K562 (cell line): ENCODE data around the gene CD300C. TPM values are rescaled to one million over a fixed set of nuclear protein-coding genes. Genes with fewer than 3 reads are reported as not detected.
A peak's percentile ranks its signal among the peaks of the same experiment; 100 is the strongest.

Experiments used
- ATAC-seq: fragments of 200-7000 bp; cut with Tn5 transposase; 3 replicates; pipeline ENCODE4 v1.9.1; 2020; ENCODE audit warnings: moderate library complexity
- BruUV-seq: library from RNA; stranded (reverse); fragments of 400-500 nt; replicated peaks from 2 replicates; lab custom pipeline; 2021; lab: Mats Ljungman, UMichigan
- CTCF ChIA-PET: fragments of 300-600 bp; formaldehyde crosslinking; extraction: SDS; loops from one replicate; lab custom pipeline; 2021; ENCODE audit warnings: low intra/inter-chr PET ratio; lab: Yijun Ruan, JAX
- POLR2A ChIA-PET: fragments of 300-600, 350-650 bp; sonication (Branson Sonifier 250); formaldehyde crosslinking; extraction: SDS; loops from one replicate; lab custom pipeline; 2021; ENCODE audit warnings: antibody characterized with exemption, inconsistent platforms; lab: Yijun Ruan, JAX
- DNase-seq, 4 experiments: peaks; one replicate each; pipeline versions ENCODE4 v3.0.0 to v3.0.0-alpha.2; 2011 to 2018; ENCODE audit warnings: low spot score in 3 of 4, mixed read lengths in 3 of 4; ENCODE audit errors: extremely low read depth in 1 of 4
- FAIRE-seq: peaks from 2 replicates; lab custom pipeline; 2011; peaks lifted over from hg19 to GRCh38; lab: Jason Lieb, UNC
- H2AFZ ChIP-seq: 2 replicates; pipeline ENCODE4 v1.6.0; 2011; ENCODE audit warnings: low read depth, low read length, control low read depth, inconsistent platforms
- H3K27ac ChIP-seq: fragments of 200-600 bp; 3 replicates; pipeline ENCODE4 v1.8.0; 2011; ENCODE audit warnings: low read depth, mild to moderate bottlenecking, control low read depth, inconsistent platforms, low read length, moderate library complexity, mixed read lengths; ENCODE audit errors: extremely low read depth
- H3K27me3 ChIP-seq, 2 experiments: fragments of 300-600 bp in 1 of 2; 2 replicates in 1 of 2; 3 replicates in 1 of 2; pipeline versions ENCODE4 v1.6.0 to v1.8.0; 2011; ENCODE audit warnings: inconsistent platforms in 2 of 2, low read length in 2 of 2, mild to moderate bottlenecking in 1 of 2, mixed read lengths in 1 of 2, moderate library complexity in 1 of 2; ENCODE audit not compliant: control insufficient read depth in 2 of 2, insufficient read depth in 2 of 2
- H3K36me3 ChIP-seq: fragments of 300-600 bp; 3 replicates; pipeline ENCODE4 v1.8.0; 2011; ENCODE audit warnings: mild to moderate bottlenecking, low read length, inconsistent platforms; ENCODE audit not compliant: control insufficient read depth, insufficient read depth
- H3K4me1 ChIP-seq, 2 experiments: fragments of 200-600 bp in 1 of 2; replicated peaks in 1 of 2; 2 replicates in 1 of 2; 3 replicates in 1 of 2; pipeline versions ENCODE4 v1.5.1 to v1.8.0; 2011; ENCODE audit warnings: inconsistent platforms in 2 of 2, low read length in 2 of 2, mild to moderate bottlenecking in 1 of 2, mixed read lengths in 1 of 2, moderate library complexity in 1 of 2; ENCODE audit not compliant: control insufficient read depth in 2 of 2, insufficient read depth in 2 of 2
- H3K4me2 ChIP-seq: 2 replicates; pipeline ENCODE4 v1.6.1; 2011; ENCODE audit warnings: low read length, control low read depth, inconsistent platforms, mixed read lengths; ENCODE audit not compliant: insufficient read depth
- H3K4me3 ChIP-seq: fragments of 200-600 bp; sonication (generic), shearing (Covaris generic); 2 replicates; pipeline ENCODE4 v1.5.1; 2016; ENCODE audit warnings: control low read depth, inconsistent platforms
- H3K79me2 ChIP-seq: fragments of 200-600 bp; 3 replicates; pipeline ENCODE4 v1.8.0; 2011; ENCODE audit warnings: low read length, inconsistent platforms; ENCODE audit not compliant: control insufficient read depth, insufficient read depth
- H3K9ac ChIP-seq, 2 experiments: 2 replicates each; pipeline versions ENCODE4 v1.6.0 to v1.6.1; 2011; ENCODE audit warnings: low read depth in 2 of 2, low read length in 2 of 2, control low read depth in 1 of 2, inconsistent platforms in 1 of 2, mild to moderate bottlenecking in 1 of 2, mixed read lengths in 1 of 2; ENCODE audit not compliant: insufficient read depth in 1 of 2
- H3K9me1 ChIP-seq: one replicate; pipeline ENCODE4 v1.6.0; 2011; ENCODE audit warnings: inconsistent platforms, mild to moderate bottlenecking, low read length, moderate library complexity; ENCODE audit not compliant: control insufficient read depth, insufficient read depth
- H3K9me3 ChIP-seq: replicated peaks from 2 replicates; pipeline ENCODE4 v1.5.1; 2011; ENCODE audit warnings: low read depth, low read length, inconsistent platforms; ENCODE audit not compliant: control insufficient read depth, insufficient read depth
- H4K20me1 ChIP-seq: replicated peaks from 2 replicates; pipeline ENCODE4 v1.6.1; 2011; ENCODE audit warnings: low read length, inconsistent platforms, mixed read lengths; ENCODE audit not compliant: control insufficient read depth, insufficient read depth
- BACH1 ChIP-seq: fragments of 200-800 bp; sonication (Bioruptor generic); IDR thresholded peaks from 2 replicates; pipeline ENCODE4 v1.6.1; 2016; ENCODE audit warnings: missing genetic modification characterization, missing compliant biosample characterization
- ETS2 ChIP-seq: IDR thresholded peaks from 2 replicates; pipeline ENCODE4 v1.6.1; 2016; ENCODE audit warnings: borderline replicate concordance, missing genetic modification characterization, mild to moderate bottlenecking, moderate library complexity, missing compliant biosample characterization; ENCODE audit not compliant: poor library complexity, severe bottlenecking
- HMG20B ChIP-seq: fragments of 250-450 bp; sonication (Bioruptor Pico); IDR thresholded peaks from 2 replicates; pipeline ENCODE4 v1.5.0; 2021; ENCODE audit warnings: mild to moderate bottlenecking
- HSF4 ChIP-seq: fragments of 250-450 bp; sonication (Bioruptor Pico); IDR thresholded peaks from 2 replicates; pipeline ENCODE4 v2.1.2; 2022; ENCODE audit warnings: mild to moderate bottlenecking, moderate library complexity, borderline replicate concordance
- MEF2D ChIP-seq: conservative IDR thresholded peaks from 2 replicates; pipeline ENCODE4 v1.6.1; 2016; ENCODE audit warnings: low read depth, missing genetic modification characterization, missing compliant biosample characterization
- MYC ChIP-seq, 2 experiments: fragments of 250-450 bp in 1 of 2; sonication (Bioruptor Pico) in 1 of 2; IDR thresholded peaks; 2 replicates each; pipeline versions ENCODE4 v1.5.1 to v1.6.1; 2012 to 2021; ENCODE audit warnings: low read depth in 2 of 2, borderline replicate concordance in 1 of 2, improper control_type of control experiment in 1 of 2, low read length in 1 of 2, mild to moderate bottlenecking in 1 of 2, moderate library complexity in 1 of 2
- TAF9B ChIP-seq: fragments of 450-650 bp; IDR thresholded peaks from 2 replicates; pipeline ENCODE4 v1.6.1; 2018; ENCODE audit warnings: mild to moderate bottlenecking; ENCODE audit not compliant: partially characterized antibody
- ZC3H8 ChIP-seq: fragments of 450-650 bp; IDR thresholded peaks from 2 replicates; pipeline ENCODE4 v1.6.1; 2017
- WGBS: fragments of 100-300 bp; shearing (Covaris generic); methylation state at CpG from one replicate; pipeline ENCODE4 v1.1.6; 2016; ENCODE audit warnings: low coverage, mixed read lengths; ENCODE audit not compliant: insufficient coverage; ENCODE audit errors: missing lambda C conversion rate; 5-methylcytosine and 5-hydroxymethylcytosine counted together
- in situ Hi-C: fragments of 300-500 bp; cut with MboI; formaldehyde crosslinking; loops from 4 replicates; pipeline ENCODE4 v1.15.0; 2018; ENCODE audit warnings: inconsistent platforms, mixed read lengths
- intact Hi-C: fragments of 100-400 bp; cut with micrococcal nuclease; formaldehyde crosslinking; loops from 2 replicates; pipeline ENCODE4 v1.14.2; 2022
- polyA plus RNA-seq, 8 experiments: library from polyadenylated mRNA; depleted of rRNA in 4 of 8; stranded (reverse) in 5 of 8; unstranded in 3 of 8; fragments of >200 nt; fragmentation: Nextera tagmentation in 2 of 8; fragmentation: Illumina TruSeq in 1 of 8; extraction: Ambion mirVana in 2 of 8; extraction: Trizol in 1 of 8; gene quantifications; 2 replicates each; pipeline versions ENCODE4 v1.2.1 to v1.2.3, GENCODE V29; 2011 to 2014; ENCODE audit warnings: inconsistent platforms in 1 of 8, missing spikeins in 1 of 8
- total RNA-seq, 7 experiments: library from RNA; depleted of rRNA in 6 of 7; stranded (reverse); fragments of >200 nt in 6 of 7; fragmentation: Illumina TruSeq in 2 of 7; extraction: Trizol in 2 of 7; gene quantifications; 2 replicates each; pipeline versions ENCODE4 v1.2.1 to v1.2.3, GENCODE V29; 2011 to 2021; ENCODE audit warnings: low replicate concordance in 1 of 7
- TF ChIP-seq, protein P1 (sequence below), 2 experiments: fragments of 450-650 bp; IDR thresholded peaks; 2 replicates each; pipeline ENCODE4 v1.6.1; 2018; ENCODE audit warnings: mild to moderate bottlenecking in 2 of 2, low read depth in 1 of 2; ENCODE audit not compliant: partially characterized antibody in 2 of 2
- TF ChIP-seq, protein P2 (sequence below): fragments of 450-650 bp; formaldehyde crosslinking; IDR thresholded peaks from 2 replicates; pipeline ENCODE4 v1.4.0; 2020; ENCODE audit warnings: mild to moderate bottlenecking, mixed read lengths
- TF ChIP-seq, protein P3 (sequence below): fragments of 450-650 bp; IDR thresholded peaks from 2 replicates; pipeline ENCODE4 v1.6.1; 2016
- TF ChIP-seq, protein P4 (sequence below): sonication (generic); formaldehyde crosslinking; IDR thresholded peaks from 2 replicates; pipeline ENCODE4 v1.8.0; 2022; ENCODE audit warnings: missing genetic modification reagents, mild to moderate bottlenecking, moderate library complexity, borderline replicate concordance

CD300C gene
- total and polyA plus RNA-seq, 9 of the 15 experiments (the other 6 are each of a cell fraction or from before 2014, with no cell fraction given), result 0.04 to 0.16 (median 0.07) TPM; not detected in 6

DNA sequence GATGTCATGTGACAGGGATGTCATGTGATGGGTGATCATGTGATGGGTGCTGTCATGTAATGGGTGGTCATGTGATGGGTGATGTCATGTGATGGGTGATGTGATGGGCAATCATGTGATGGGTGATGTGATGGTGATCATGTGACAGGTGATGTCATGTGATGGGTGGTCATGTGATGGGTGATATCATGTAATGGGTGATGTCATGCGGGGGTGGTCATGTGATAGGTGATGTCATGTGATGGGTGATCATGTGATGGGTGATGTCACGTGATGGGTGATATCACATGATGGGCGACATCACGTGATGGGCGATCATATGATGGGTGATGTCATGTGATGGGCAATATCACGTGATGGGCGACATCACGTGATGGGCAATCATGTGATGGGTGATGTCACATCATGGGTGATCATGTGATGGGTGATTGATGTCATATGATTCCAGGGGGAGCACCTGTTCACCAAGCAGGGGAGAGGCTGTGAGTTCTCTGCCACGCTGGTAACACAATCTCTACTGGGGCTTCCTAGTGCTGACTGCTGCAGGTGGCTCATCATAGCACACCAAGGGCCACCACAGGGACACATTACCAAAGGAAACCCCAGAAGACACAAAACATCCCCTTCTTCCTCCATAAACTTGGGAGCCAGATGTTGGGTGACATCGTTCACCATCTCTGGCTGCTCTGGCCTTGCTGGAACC lies 31.1 kb downstream of the CD300C start:
- POLR2A ChIA-PET, result no interaction called here
- no peaks in the 10 kb centered on the region for H3K79me2 ChIP-seq
- H3K36me3 ChIP-seq, result no peaks in the 10 kb centered on the region; the same call in 2 of the 3 replicates
- no peak overlapping the region for H3K4me2 ChIP-seq
- no peaks in the 10 kb centered on the region for H4K20me1 ChIP-seq
- CTCF ChIA-PET, result interaction anchor here (0.6 kb wide), 1 partner anchor 276 kb away, joined by 3 read pairs; no protein-coding TSS in a partner anchor
- DNase-seq, result peak; percentile 9 to 23 (median 18)
- WGBS, result 3% methylated on average over 10 of the region's 10 CpGs
- intact Hi-C loops, result no loop called here
- peaks cover 13% of the 10 kb centered on the region for H3K9me3 ChIP-seq
- BruUV-seq, result no TSS peak
- H3K27ac ChIP-seq, result peak overlapping the region; percentile 74; the same call in 2 of the 3 replicates
- peak overlapping the region; percentile 56; the same call in 1 of the 2 replicates for H2AFZ ChIP-seq
- no peaks in the 10 kb centered on the region for H3K27me3 ChIP-seq
- no peak for FAIRE-seq
- in situ Hi-C loops, result no loop called here
- H3K9ac ChIP-seq, result no peak overlapping the region
- H3K9me1 ChIP-seq, result no peaks in the 10 kb centered on the region
- H3K4me3 ChIP-seq, result no peak overlapping the region
- ATAC-seq, result no peak
- H3K4me1 ChIP-seq, result no peaks in the 10 kb centered on the region
- no peak for TF ChIP-seq HSF4 (CRISPR knock-in tag)
- TF ChIP-seq ETS2 (tag), result no peak
- peak; percentile 30; the same call in 1 of the 2 replicates for TF ChIP-seq BACH1 (tag)
- peak; percentile 73 for TF ChIP-seq TAF9B
- TF ChIP-seq, protein P1, sequence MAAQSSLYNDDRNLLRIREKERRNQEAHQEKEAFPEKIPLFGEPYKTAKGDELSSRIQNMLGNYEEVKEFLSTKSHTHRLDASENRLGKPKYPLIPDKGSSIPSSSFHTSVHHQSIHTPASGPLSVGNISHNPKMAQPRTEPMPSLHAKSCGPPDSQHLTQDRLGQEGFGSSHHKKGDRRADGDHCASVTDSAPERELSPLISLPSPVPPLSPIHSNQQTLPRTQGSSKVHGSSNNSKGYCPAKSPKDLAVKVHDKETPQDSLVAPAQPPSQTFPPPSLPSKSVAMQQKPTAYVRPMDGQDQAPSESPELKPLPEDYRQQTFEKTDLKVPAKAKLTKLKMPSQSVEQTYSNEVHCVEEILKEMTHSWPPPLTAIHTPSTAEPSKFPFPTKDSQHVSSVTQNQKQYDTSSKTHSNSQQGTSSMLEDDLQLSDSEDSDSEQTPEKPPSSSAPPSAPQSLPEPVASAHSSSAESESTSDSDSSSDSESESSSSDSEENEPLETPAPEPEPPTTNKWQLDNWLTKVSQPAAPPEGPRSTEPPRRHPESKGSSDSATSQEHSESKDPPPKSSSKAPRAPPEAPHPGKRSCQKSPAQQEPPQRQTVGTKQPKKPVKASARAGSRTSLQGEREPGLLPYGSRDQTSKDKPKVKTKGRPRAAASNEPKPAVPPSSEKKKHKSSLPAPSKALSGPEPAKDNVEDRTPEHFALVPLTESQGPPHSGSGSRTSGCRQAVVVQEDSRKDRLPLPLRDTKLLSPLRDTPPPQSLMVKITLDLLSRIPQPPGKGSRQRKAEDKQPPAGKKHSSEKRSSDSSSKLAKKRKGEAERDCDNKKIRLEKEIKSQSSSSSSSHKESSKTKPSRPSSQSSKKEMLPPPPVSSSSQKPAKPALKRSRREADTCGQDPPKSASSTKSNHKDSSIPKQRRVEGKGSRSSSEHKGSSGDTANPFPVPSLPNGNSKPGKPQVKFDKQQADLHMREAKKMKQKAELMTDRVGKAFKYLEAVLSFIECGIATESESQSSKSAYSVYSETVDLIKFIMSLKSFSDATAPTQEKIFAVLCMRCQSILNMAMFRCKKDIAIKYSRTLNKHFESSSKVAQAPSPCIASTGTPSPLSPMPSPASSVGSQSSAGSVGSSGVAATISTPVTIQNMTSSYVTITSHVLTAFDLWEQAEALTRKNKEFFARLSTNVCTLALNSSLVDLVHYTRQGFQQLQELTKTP (IDR thresholded peaks at IDR 0.05; ENCODE audit: low read depth in 1 of 2, partially characterized antibody in 2 of 2), result peak; percentile 38 to 99
- no peak for TF ChIP-seq HMG20B (CRISPR knock-in tag)
- peak; percentile 70 for TF ChIP-seq MEF2D (tag)
- TF ChIP-seq, protein P2, sequence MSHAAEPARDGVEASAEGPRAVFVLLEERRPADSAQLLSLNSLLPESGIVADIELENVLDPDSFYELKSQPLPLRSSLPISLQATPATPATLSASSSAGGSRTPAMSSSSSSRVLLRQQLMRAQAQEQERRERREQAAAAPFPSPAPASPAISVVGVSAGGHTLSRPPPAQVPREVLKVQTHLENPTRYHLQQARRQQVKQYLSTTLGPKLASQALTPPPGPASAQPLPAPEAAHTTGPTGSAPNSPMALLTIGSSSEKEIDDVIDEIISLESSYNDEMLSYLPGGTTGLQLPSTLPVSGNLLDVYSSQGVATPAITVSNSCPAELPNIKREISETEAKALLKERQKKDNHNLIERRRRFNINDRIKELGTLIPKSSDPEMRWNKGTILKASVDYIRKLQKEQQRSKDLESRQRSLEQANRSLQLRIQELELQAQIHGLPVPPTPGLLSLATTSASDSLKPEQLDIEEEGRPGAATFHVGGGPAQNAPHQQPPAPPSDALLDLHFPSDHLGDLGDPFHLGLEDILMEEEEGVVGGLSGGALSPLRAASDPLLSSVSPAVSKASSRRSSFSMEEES, result peak; percentile 99
- TF ChIP-seq, protein P3, sequence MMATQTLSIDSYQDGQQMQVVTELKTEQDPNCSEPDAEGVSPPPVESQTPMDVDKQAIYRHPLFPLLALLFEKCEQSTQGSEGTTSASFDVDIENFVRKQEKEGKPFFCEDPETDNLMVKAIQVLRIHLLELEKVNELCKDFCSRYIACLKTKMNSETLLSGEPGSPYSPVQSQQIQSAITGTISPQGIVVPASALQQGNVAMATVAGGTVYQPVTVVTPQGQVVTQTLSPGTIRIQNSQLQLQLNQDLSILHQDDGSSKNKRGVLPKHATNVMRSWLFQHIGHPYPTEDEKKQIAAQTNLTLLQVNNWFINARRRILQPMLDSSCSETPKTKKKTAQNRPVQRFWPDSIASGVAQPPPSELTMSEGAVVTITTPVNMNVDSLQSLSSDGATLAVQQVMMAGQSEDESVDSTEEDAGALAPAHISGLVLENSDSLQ, result no peak
- no peak for TF ChIP-seq MYC (IDR thresholded peaks at IDR 0.05; ENCODE audit: low read depth, low read length)
- TF ChIP-seq MYC (CRISPR knock-in tag; IDR thresholded peaks at IDR 0.05; ENCODE audit: borderline replicate concordance, low read depth), result no peak
- TF ChIP-seq, protein P4, sequence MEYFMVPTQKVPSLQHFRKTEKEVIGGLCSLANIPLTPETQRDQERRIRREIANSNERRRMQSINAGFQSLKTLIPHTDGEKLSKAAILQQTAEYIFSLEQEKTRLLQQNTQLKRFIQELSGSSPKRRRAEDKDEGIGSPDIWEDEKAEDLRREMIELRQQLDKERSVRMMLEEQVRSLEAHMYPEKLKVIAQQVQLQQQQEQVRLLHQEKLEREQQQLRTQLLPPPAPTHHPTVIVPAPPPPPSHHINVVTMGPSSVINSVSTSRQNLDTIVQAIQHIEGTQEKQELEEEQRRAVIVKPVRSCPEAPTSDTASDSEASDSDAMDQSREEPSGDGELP (CRISPR knock-in tag), result peak; percentile 59
- no peak for TF ChIP-seq ZC3H8
